DMS79 treated with DMSO at 0.1 percent for 48 hours (cell line): Measurements from ENCODE around the gene CNTNAP2.
"Not testable (repeated sequence)": the region's sequence is repeated elsewhere in the genome, so short reads cannot be mapped to it uniquely, and the experiment has no call there.

Experiments
- DNase-seq: peaks from one replicate; lab custom pipeline; 2025; lab: John Stamatoyannopoulos, UW

The CNTNAP2 gene

GRCh38 chr7:147650991-147651390, 1534.4 kb downstream of the CNTNAP2 start:
- DNase-seq: no peak

- DNase-seq: no peak
Observed at GRCh38 chr7:147651601-147652000, 1535.0 kb downstream of the CNTNAP2 start.

- no peak for DNase-seq
Observed at GRCh38 chr7:147653456-147653855, 1536.9 kb downstream of the CNTNAP2 start.

- DNase-seq: no peak
Observed at GRCh38 chr7:147658392-147658967, 1541.9 kb downstream of the CNTNAP2 start.

GRCh38 chr7:147659036-147659995, 1542.7 kb downstream of the CNTNAP2 start:
- no peak for DNase-seq

- no peak for DNase-seq
Observed at GRCh38 chr7:147664541-147664940, 1547.9 kb downstream of the CNTNAP2 start.

GRCh38 chr7:147670759-147671158, 1554.2 kb downstream of the CNTNAP2 start:
- DNase-seq: no peak

- DNase-seq: no peak
Observed at GRCh38 chr7:147674705-147675104, 1558.1 kb downstream of the CNTNAP2 start.

- DNase-seq: no peak
Observed at GRCh38 chr7:147678943-147679342, 1562.3 kb downstream of the CNTNAP2 start.

GRCh38 chr7:147681530-147681929, 1564.9 kb downstream of the CNTNAP2 start:
- no peak for DNase-seq

GRCh38 chr7:147700702-147701101, 1584.1 kb downstream of the CNTNAP2 start:
- DNase-seq: no peak

- no peak for DNase-seq
Observed at GRCh38 chr7:147707926-147708325, 1591.3 kb downstream of the CNTNAP2 start.

GRCh38 chr7:147708871-147709270, 1592.3 kb downstream of the CNTNAP2 start:
- DNase-seq: no peak

GRCh38 chr7:147711447-147711846, 1594.8 kb downstream of the CNTNAP2 start:
- DNase-seq: no peak

- DNase-seq: peak; percentile 30
Observed at GRCh38 chr7:147721962-147722830, 1605.6 kb downstream of the CNTNAP2 start.

- no peak for DNase-seq
Observed at GRCh38 chr7:147723536-147723935, 1606.9 kb downstream of the CNTNAP2 start.

GRCh38 chr7:147731311-147731710, 1614.7 kb downstream of the CNTNAP2 start:
- DNase-seq: no peak

- DNase-seq: not testable (repeated sequence)
Observed at GRCh38 chr7:147737559-147738214, 1621.1 kb downstream of the CNTNAP2 start.

GRCh38 chr7:147742301-147742700, 1625.7 kb downstream of the CNTNAP2 start:
- no peak for DNase-seq

GRCh38 chr7:147756300-147756699, 1639.7 kb downstream of the CNTNAP2 start:
- DNase-seq: no peak

- no peak for DNase-seq
Observed at GRCh38 chr7:147759327-147759943, 1642.8 kb downstream of the CNTNAP2 start.
